Choroid plexus epithelial cell (primary cell): Measurements from ENCODE around the gene FTSJ3.

Source experiments
- DNase-seq: peaks from one replicate; pipeline ENCODE4 v3.0.0-alpha.2; 2010; ENCODE audit warnings: low read depth
- H3K4me3 ChIP-seq: 2 replicates; pipeline ENCODE4 v1.5.1; 2011; ENCODE audit warnings: low read depth, mild to moderate bottlenecking, control low read depth, low read length, moderate library complexity
- TF ChIP-seq, protein P1 (sequence below): conservative IDR thresholded peaks from 2 replicates; pipeline ENCODE4 v1.5.1; 2011; ENCODE audit warnings: low read depth, mild to moderate bottlenecking, control low read depth, inconsistent platforms, low read length, moderate library complexity

Gene FTSJ3

DNA sequence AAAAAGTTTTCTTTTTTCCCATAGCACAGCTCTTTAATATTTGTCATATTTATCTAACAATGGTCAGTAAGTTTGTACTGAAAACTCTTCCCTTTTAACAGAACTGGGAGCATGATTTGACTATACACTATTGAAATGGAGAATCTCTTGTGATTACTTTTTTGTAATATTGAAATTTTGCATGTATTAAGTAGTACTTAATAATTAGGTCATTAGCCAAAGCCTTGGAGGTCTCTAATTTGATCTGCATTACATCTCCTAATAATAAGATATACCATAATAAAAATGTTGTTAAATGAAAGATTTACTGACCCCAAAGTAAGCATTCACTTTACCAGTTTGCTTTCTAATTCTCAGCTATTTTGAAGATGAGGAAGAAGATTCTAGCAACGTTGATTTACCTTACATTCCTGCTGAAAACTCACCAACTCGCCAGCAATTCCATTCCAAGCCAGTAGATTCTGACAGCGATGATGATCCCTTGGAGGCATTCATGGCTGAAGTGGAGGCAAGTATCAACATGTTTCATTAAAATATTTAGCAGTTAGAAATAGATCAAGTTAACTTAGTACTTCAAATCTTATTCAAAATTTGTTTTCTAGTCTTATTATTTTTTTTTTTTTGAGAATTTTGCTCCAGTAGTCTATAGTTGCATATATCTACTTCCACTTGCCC lies 35.3 kb downstream of the FTSJ3 start:
- H3K4me3 ChIP-seq, result no peak overlapping the region
- no peak for DNase-seq
- TF ChIP-seq, protein P1, sequence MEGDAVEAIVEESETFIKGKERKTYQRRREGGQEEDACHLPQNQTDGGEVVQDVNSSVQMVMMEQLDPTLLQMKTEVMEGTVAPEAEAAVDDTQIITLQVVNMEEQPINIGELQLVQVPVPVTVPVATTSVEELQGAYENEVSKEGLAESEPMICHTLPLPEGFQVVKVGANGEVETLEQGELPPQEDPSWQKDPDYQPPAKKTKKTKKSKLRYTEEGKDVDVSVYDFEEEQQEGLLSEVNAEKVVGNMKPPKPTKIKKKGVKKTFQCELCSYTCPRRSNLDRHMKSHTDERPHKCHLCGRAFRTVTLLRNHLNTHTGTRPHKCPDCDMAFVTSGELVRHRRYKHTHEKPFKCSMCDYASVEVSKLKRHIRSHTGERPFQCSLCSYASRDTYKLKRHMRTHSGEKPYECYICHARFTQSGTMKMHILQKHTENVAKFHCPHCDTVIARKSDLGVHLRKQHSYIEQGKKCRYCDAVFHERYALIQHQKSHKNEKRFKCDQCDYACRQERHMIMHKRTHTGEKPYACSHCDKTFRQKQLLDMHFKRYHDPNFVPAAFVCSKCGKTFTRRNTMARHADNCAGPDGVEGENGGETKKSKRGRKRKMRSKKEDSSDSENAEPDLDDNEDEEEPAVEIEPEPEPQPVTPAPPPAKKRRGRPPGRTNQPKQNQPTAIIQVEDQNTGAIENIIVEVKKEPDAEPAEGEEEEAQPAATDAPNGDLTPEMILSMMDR, result no peak

DNA sequence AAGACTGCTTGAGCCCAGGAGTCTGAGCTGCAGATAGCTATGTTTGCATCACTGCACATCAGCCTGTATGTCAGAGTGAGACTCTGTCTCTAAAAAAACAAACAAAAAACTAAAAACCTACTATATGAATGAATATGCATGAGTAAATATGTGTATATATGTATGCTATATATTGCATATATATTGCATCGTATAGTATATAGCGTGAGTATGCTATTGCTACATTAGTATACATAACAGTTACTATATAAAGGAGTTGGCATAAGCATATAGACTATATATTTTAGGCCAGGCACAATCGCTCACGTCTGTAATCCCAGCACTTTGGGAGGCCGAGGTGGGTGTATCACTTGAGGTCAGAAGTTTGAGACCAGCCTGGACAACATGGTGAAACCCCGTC lies 37.4 kb downstream of the FTSJ3 start:
- TF ChIP-seq, protein P1, result no peak
- no peak overlapping the region for H3K4me3 ChIP-seq

DNA sequence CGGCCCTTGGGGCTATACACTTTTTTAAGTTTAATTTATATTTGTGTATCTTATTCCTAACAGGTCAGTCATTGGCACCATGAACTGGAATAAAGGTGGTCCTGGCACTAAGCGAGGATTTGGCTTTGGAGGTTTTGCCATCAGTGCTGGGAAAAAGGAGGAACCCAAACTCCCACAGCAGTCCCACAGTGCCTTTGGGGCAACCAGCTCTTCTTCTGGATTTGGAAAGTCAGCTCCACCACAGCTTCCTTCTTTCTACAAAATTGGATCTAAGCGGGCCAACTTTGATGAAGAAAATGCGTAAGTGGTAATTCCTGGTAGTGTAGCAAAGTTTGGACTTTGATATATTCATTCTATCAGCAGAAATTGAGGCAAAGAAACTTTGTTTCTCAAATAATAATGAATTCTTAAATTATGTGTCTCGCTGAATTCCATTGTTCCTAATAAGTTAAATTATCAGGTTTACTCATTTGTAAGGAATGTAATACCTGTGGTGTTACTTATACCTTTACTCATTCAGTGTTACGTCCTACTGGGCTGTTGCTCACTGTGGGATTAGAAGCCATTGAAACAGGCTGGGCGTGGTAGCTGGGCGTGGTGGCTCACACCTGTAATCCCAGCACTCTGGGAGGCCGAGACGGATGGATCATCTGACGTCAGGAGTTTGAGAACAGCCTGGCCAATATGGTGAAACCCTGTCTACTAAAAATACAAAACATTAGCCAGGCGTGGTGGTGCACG lies 40.3 kb downstream of the FTSJ3 start:
- no peak overlapping the region for H3K4me3 ChIP-seq
- TF ChIP-seq, protein P1, result no peak
- no peak for DNase-seq

More for the DNA sequence above, 37.4 kb downstream of the FTSJ3 start:
- DNase-seq, result no peak

DNA sequence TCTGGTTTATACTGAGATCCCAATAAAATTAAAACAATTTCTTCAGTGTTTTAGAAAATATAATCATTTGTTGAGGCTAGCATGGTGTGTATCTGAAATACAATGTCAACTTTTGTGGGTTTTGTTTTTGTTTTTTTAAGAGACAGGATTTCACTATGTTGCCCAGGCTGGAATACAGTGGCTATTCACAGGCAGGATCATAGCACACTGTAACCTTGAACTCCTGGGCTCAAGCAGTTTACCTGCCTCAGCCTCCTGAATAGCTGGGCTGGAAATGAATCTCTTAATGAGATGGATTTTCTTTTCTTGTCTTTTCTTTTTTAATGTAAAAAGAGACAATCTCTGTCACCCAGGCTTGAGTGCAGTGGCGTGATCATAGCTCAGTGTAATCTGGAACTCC lies 41.3 kb downstream of the FTSJ3 start:
- TF ChIP-seq, protein P1, result no peak
- no peak for DNase-seq
- H3K4me3 ChIP-seq, result no peak overlapping the region

DNA sequence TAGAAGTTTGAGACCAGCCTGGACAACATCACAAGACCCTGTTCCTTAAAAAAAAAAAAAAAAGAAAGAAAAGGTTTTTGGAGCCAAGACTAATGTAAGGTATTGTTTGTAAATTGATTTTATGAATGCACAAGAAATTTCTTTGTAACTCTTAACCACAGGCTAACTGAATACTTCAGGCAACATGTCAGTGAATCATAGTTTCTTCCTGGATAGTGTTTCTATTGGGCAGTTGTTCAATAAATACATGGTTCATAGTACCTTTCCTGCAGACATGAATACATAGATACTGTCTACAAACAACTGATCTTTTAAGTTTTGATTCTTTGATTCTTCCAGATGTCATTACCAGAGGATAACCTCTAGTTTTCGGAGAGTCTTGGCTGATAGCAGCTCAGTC lies 41.9 kb downstream of the FTSJ3 start:
- TF ChIP-seq, protein P1, result no peak
- DNase-seq, result peak; percentile 76

DNA sequence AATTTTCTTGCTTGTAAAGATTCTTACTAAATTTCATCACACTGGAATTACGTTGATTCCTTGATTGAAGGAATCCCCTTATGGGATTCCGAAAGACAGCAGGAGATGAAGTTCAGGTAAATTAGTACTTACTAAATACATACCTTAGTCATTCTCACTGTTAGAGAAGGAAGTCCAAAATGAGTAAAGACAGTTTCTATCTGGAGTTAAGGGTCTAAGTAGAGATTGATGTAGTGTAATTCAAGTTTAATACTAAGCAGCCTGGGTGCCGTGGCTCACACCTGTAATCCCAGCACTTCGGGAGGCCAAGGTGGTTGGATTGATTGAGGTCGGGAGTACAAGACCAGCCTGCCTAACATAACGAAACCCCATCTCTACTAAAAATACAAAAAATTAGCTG lies 43.9 kb downstream of the FTSJ3 start:
- no peak overlapping the region for H3K4me3 ChIP-seq
- TF ChIP-seq, protein P1, result no peak
- DNase-seq, result no peak

More for the DNA sequence above, 41.9 kb downstream of the FTSJ3 start:
- no peak overlapping the region for H3K4me3 ChIP-seq
